Neural crest cell (in vitro differentiated cells): ENCODE data around the gene C6orf120. TPM values are rescaled to one million over a fixed set of nuclear protein-coding genes. Genes with fewer than 3 reads are reported as not detected.
"Not testable (repeated sequence)": the region's sequence is repeated elsewhere in the genome, so short reads cannot be mapped to it uniquely, and the experiment has no call there.

Experiments
- DNase-seq: peaks from one replicate; pipeline ENCODE4 v3.0.0; 2021; ENCODE audit warnings: low read depth, mixed read lengths, low spot score
- H3K27ac Mint-ChIP-seq: one replicate; pipeline ENCODE4 v1.8.0; 2021; ENCODE audit warnings: mild to moderate bottlenecking, mixed read lengths; ENCODE audit not compliant: unreplicated experiment
- H3K27me3 Mint-ChIP-seq: 2 replicates; pipeline ENCODE4 v1.8.0; 2021; ENCODE audit warnings: low read depth, mild to moderate bottlenecking, mixed read lengths
- H3K36me3 Mint-ChIP-seq: 2 replicates; pipeline ENCODE4 v1.8.0; 2021; ENCODE audit warnings: low read depth, mild to moderate bottlenecking, mixed read lengths
- H3K4me1 Mint-ChIP-seq: 2 replicates; pipeline ENCODE4 v1.8.0; 2021; ENCODE audit warnings: mixed read lengths
- H3K4me3 Mint-ChIP-seq: one replicate; pipeline ENCODE4 v1.8.0; 2021; ENCODE audit warnings: mild to moderate bottlenecking, mixed read lengths
- H3K9me3 Mint-ChIP-seq: 2 replicates; pipeline ENCODE4 v1.8.0; 2021; ENCODE audit warnings: mixed read lengths
- CTCF ChIP-seq: fragments of 200-600 bp; sonication (generic); conservative IDR thresholded peaks from 2 replicates; pipeline ENCODE4 v1.5.0; 2021; ENCODE audit warnings: antibody characterized with exemption, mild to moderate bottlenecking
- total RNA-seq: library from RNA; stranded (reverse); gene quantifications from 2 replicates; pipeline ENCODE4 v1.2.1, GENCODE V29; 2021

Gene C6orf120
- total RNA-seq, 1 donor from 2014 or later, result 28.7 TPM

GRCh38 chr6:169697115-169697514 lies 4.8 kb upstream of the C6orf120 start:
- DNase-seq, result peak; percentile 28
- not testable (repeated sequence) for H3K9me3 Mint-ChIP-seq
- peak; percentile 53 for TF ChIP-seq CTCF

GRCh38 chr6:169700296-169700695 lies 1.6 kb upstream of the C6orf120 start:
- peak overlapping the region; percentile 97 for H3K4me3 Mint-ChIP-seq
- no peak overlapping the region for H3K27ac Mint-ChIP-seq
- no peak for TF ChIP-seq CTCF

More at GRCh38 chr6:169697115-169697514, 4.8 kb upstream of the C6orf120 start:
- Mint-ChIP-seq H3K36me3 (peaks cover 24% of the 10 kb centered on the region), H3K4me1 (peaks cover 22% of the 10 kb centered on the region)
- not testable (repeated sequence) for H3K27me3 Mint-ChIP-seq, H3K4me3 Mint-ChIP-seq, H3K27ac Mint-ChIP-seq

GRCh38 chr6:169701311-169701953 lies 494 bp upstream of the C6orf120 start:
- Mint-ChIP-seq H3K4me1 (peaks cover 40% of the 10 kb centered on the region), H3K27ac (peak overlapping the region; percentile 93), H3K4me3 (peak overlapping the region; percentile 97), H3K27me3 (no peaks in the 10 kb centered on the region), H3K36me3 (peaks cover 9% of the 10 kb centered on the region), H3K9me3 (no peaks in the 10 kb centered on the region)
- DNase-seq, result no peak
- no peak for TF ChIP-seq CTCF

More at GRCh38 chr6:169700296-169700695, 1.6 kb upstream of the C6orf120 start:
- H3K4me1 Mint-ChIP-seq, result peaks cover 40% of the 10 kb centered on the region
- H3K36me3 Mint-ChIP-seq, result peaks cover 14% of the 10 kb centered on the region
- no peak for DNase-seq
- no peaks in the 10 kb centered on the region for H3K9me3 Mint-ChIP-seq
- H3K27me3 Mint-ChIP-seq, result no peaks in the 10 kb centered on the region

GRCh38 chr6:169702840-169703246 lies 917 bp downstream of the C6orf120 start:
- H3K4me1 Mint-ChIP-seq, result peaks cover 40% of the 10 kb centered on the region
- no peaks in the 10 kb centered on the region for H3K9me3 Mint-ChIP-seq
- DNase-seq, result no peak
- peak overlapping the region; percentile 84 for H3K27ac Mint-ChIP-seq
- peaks cover 3% of the 10 kb centered on the region for H3K36me3 Mint-ChIP-seq
- peak overlapping the region; percentile 94 for H3K4me3 Mint-ChIP-seq
- no peaks in the 10 kb centered on the region for H3K27me3 Mint-ChIP-seq
- TF ChIP-seq CTCF, result no peak

GRCh38 chr6:169707772-169708171 lies 5.8 kb downstream of the C6orf120 start:
- no peak overlapping the region for H3K27ac Mint-ChIP-seq
- no peak overlapping the region for H3K4me3 Mint-ChIP-seq
- TF ChIP-seq CTCF, result no peak
- H3K9me3 Mint-ChIP-seq, result no peaks in the 10 kb centered on the region
- no peaks in the 10 kb centered on the region for H3K27me3 Mint-ChIP-seq
- H3K36me3 Mint-ChIP-seq, result peaks cover 2% of the 10 kb centered on the region
- DNase-seq, result no peak
- peaks cover 21% of the 10 kb centered on the region for H3K4me1 Mint-ChIP-seq
